Activated CD4-positive, alpha-beta memory T cell treated with anti-CD3 and anti-CD28 coated beads for 36 hours (primary cell): Measurements from ENCODE around the gene OR1B1. TPM values are rescaled to one million over a fixed set of nuclear protein-coding genes. Genes with fewer than 3 reads are reported as not detected.

Experiments used
- CTCF ChIA-PET: fragments of 350-600 bp; sonication (Branson Sonifier 250); formaldehyde crosslinking; loops from one replicate; lab custom pipeline; 2021; ENCODE audit warnings: antibody characterized with exemption, inconsistent platforms; lab: Charles Lee
- POLR2A ChIA-PET: fragments of 350-600 bp; sonication (Branson Sonifier 250); formaldehyde crosslinking; loops from one replicate; lab custom pipeline; 2021; ENCODE audit warnings: antibody characterized with exemption; lab: Charles Lee
- DNase-seq: peaks from one replicate; pipeline ENCODE4 v3.0.0-alpha.2; 2020
- H3K27ac Mint-ChIP-seq: one replicate; pipeline ENCODE4 v1.8.0; 2021; ENCODE audit warnings: mixed read lengths
- H3K27me3 Mint-ChIP-seq: one replicate; pipeline ENCODE4 v1.8.0; 2021; ENCODE audit warnings: mixed read lengths
- H3K36me3 Mint-ChIP-seq: one replicate; pipeline ENCODE4 v1.8.0; 2021; ENCODE audit warnings: mixed read lengths
- H3K4me1 Mint-ChIP-seq: one replicate; pipeline ENCODE4 v1.8.0; 2021; ENCODE audit warnings: low read depth, mixed read lengths
- H3K4me3 Mint-ChIP-seq: one replicate; pipeline ENCODE4 v1.8.0; 2021; ENCODE audit warnings: mild to moderate bottlenecking, mixed read lengths
- H3K9me3 Mint-ChIP-seq: one replicate; pipeline ENCODE4 v1.8.0; 2021; ENCODE audit warnings: mixed read lengths
- intact Hi-C: fragments of 100-400 bp; cut with micrococcal nuclease; formaldehyde crosslinking; loops from one replicate; pipeline ENCODE4 v1.15.1; 2023
- total RNA-seq, 2 experiments: library from RNA; stranded (reverse); gene quantifications; one replicate each; pipeline ENCODE4 v1.2.3, GENCODE V29; 2021

OR1B1 gene
- total RNA-seq, 2 experiments from 2014 or later = not detected

- H3K4me1 Mint-ChIP-seq = no peaks in the 10 kb centered on the region
- no peak overlapping the region for H3K27ac Mint-ChIP-seq
- no peak overlapping the region for H3K4me3 Mint-ChIP-seq
- CTCF ChIA-PET = interaction anchor here (0.6 kb wide), 1 partner anchor 1331 kb away, joined by 4 read pairs; no protein-coding TSS in a partner anchor
- POLR2A ChIA-PET = no interaction called here
- no peaks in the 10 kb centered on the region for H3K36me3 Mint-ChIP-seq
- intact Hi-C loops = no loop called here
- H3K9me3 Mint-ChIP-seq = no peaks in the 10 kb centered on the region
- DNase-seq = no peak
- peaks cover 1% of the 10 kb centered on the region for H3K27me3 Mint-ChIP-seq
Measured at GRCh38 chr9:122580360-122580759, 77.1 kb downstream of the OR1B1 start.

- no peak for DNase-seq
- Mint-ChIP-seq H3K4me3 (no peak overlapping the region), H3K9me3 (no peaks in the 10 kb centered on the region), H3K27ac (no peak overlapping the region), H3K4me1 (no peaks in the 10 kb centered on the region), H3K27me3 (peaks cover 1% of the 10 kb centered on the region), H3K36me3 (no peaks in the 10 kb centered on the region)
- ChIA-PET POLR2A (no interaction called here), CTCF (no interaction called here)
- intact Hi-C loops = no loop called here
Measured at GRCh38 chr9:122579874-122580273, 77.6 kb downstream of the OR1B1 start.

Other genes starting within 250 kb of the OR1B1 start
- gene OR1J1, start 179.7 kb downstream of the OR1B1 start, total RNA-seq = not detected
- not detected for gene OR1J2, start 146.8 kb downstream of the OR1B1 start, total RNA-seq
- gene OR1J4, start 138.5 kb downstream of the OR1B1 start, total RNA-seq = not detected
- not detected for gene OR1N1, start 130.3 kb downstream of the OR1B1 start, total RNA-seq
- not detected for gene OR1N2, start 104.5 kb downstream of the OR1B1 start, total RNA-seq
- not detected for gene OR1L8, start 74.2 kb downstream of the OR1B1 start, total RNA-seq
- gene OR1Q1, start 42.9 kb downstream of the OR1B1 start, total RNA-seq = not detected
- gene OR1L1, start 4.1 kb upstream of the OR1B1 start, total RNA-seq = not detected
- gene OR1L3, start 17.5 kb upstream of the OR1B1 start, total RNA-seq = not detected
- gene OR1L4, start 66.4 kb upstream of the OR1B1 start, total RNA-seq = not detected
- not detected for gene OR1L6, start 84.7 kb upstream of the OR1B1 start, total RNA-seq
- gene OR5C1, start 131.3 kb upstream of the OR1B1 start, total RNA-seq = not detected
- gene OR1K1, start 142.5 kb upstream of the OR1B1 start, total RNA-seq = not detected
- 10 to 100 TPM; 18.7 to 21.5 TPM for gene PDCL, start 171.0 kb upstream of the OR1B1 start, total RNA-seq
- gene RC3H2, start 247.7 kb upstream of the OR1B1 start, total RNA-seq = 10 to 100 TPM; 27.7 to 27.8 TPM